ENCODE results near the gene LIF.

LIF gene

DNA sequence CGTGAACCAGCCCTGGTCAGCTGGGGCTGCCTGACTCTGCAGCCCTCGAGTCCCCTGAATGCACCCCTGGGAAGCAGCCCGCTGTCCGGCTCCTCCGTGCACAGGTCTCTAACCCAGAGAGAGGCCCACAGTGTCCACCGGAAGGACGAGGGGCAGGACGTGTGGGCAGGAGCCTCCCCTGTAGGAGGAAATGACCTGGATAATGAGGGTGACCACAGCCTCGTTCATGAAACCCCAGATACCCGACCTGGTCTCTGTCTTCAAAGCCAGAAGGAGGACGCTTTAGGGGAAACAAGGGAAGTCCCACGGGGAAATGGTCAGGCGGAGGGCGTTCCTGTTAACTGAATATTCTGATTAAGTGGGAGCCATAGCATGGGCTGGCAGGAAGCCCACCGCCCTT is 23.3 kb downstream of the LIF start:
- no peak for ATAC-seq
- TF ChIP-seq, protein P1, sequence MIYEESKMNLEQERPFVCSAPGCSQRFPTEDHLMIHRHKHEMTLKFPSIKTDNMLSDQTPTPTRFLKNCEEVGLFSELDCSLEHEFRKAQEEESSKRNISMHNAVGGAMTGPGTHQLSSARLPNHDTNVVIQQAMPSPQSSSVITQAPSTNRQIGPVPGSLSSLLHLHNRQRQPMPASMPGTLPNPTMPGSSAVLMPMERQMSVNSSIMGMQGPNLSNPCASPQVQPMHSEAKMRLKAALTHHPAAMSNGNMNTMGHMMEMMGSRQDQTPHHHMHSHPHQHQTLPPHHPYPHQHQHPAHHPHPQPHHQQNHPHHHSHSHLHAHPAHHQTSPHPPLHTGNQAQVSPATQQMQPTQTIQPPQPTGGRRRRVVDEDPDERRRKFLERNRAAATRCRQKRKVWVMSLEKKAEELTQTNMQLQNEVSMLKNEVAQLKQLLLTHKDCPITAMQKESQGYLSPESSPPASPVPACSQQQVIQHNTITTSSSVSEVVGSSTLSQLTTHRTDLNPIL (CRISPR knock-in tag; IDR thresholded peaks at IDR 0.05; ENCODE audit: low read depth), result no peak
- TF ChIP-seq SNAI2 (CRISPR knock-in tag; IDR thresholded peaks at IDR 0.05) (no peak), ZNF565 (CRISPR knock-in tag; conservative IDR thresholded peaks at IDR 0.05; ENCODE audit: low read depth) (no peak), BACH2 (CRISPR knock-in tag; IDR thresholded peaks at IDR 0.05; ENCODE audit: borderline replicate concordance) (no peak), TCF4 (CRISPR knock-in tag; IDR thresholded peaks at IDR 0.05; ENCODE audit: borderline replicate concordance) (no peak), TOX (CRISPR knock-in tag; IDR thresholded peaks at IDR 0.05; ENCODE audit: borderline replicate concordance) (no peak), ZC3H10 (CRISPR knock-in tag; IDR thresholded peaks at IDR 0.05) (no peak), ZFP3 (CRISPR knock-in tag; IDR thresholded peaks at IDR 0.05) (no peak), ISL1 (CRISPR knock-in tag; IDR thresholded peaks at IDR 0.05) (no peak), PPARA (CRISPR knock-in tag; IDR thresholded peaks at IDR 0.05; ENCODE audit: borderline replicate concordance) (no peak)
- TF ChIP-seq, protein P2, sequence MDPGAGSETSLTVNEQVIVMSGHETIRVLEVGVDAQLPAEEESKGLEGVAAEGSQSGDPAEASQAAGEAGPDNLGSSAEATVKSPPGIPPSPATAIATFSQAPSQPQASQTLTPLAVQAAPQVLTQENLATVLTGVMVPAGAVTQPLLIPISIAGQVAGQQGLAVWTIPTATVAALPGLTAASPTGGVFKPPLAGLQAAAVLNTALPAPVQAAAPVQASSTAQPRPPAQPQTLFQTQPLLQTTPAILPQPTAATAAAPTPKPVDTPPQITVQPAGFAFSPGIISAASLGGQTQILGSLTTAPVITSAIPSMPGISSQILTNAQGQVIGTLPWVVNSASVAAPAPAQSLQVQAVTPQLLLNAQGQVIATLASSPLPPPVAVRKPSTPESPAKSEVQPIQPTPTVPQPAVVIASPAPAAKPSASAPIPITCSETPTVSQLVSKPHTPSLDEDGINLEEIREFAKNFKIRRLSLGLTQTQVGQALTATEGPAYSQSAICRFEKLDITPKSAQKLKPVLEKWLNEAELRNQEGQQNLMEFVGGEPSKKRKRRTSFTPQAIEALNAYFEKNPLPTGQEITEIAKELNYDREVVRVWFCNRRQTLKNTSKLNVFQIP (CRISPR knock-in tag; IDR thresholded peaks at IDR 0.05; ENCODE audit: borderline replicate concordance, low read depth), result no peak
- TF ChIP-seq, protein P3, sequence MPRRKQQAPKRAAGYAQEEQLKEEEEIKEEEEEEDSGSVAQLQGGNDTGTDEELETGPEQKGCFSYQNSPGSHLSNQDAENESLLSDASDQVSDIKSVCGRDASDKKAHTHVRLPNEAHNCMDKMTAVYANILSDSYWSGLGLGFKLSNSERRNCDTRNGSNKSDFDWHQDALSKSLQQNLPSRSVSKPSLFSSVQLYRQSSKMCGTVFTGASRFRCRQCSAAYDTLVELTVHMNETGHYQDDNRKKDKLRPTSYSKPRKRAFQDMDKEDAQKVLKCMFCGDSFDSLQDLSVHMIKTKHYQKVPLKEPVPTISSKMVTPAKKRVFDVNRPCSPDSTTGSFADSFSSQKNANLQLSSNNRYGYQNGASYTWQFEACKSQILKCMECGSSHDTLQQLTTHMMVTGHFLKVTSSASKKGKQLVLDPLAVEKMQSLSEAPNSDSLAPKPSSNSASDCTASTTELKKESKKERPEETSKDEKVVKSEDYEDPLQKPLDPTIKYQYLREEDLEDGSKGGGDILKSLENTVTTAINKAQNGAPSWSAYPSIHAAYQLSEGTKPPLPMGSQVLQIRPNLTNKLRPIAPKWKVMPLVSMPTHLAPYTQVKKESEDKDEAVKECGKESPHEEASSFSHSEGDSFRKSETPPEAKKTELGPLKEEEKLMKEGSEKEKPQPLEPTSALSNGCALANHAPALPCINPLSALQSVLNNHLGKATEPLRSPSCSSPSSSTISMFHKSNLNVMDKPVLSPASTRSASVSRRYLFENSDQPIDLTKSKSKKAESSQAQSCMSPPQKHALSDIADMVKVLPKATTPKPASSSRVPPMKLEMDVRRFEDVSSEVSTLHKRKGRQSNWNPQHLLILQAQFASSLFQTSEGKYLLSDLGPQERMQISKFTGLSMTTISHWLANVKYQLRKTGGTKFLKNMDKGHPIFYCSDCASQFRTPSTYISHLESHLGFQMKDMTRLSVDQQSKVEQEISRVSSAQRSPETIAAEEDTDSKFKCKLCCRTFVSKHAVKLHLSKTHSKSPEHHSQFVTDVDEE (CRISPR knock-in tag; IDR thresholded peaks at IDR 0.05), result no peak
- TF ChIP-seq, protein P4, sequence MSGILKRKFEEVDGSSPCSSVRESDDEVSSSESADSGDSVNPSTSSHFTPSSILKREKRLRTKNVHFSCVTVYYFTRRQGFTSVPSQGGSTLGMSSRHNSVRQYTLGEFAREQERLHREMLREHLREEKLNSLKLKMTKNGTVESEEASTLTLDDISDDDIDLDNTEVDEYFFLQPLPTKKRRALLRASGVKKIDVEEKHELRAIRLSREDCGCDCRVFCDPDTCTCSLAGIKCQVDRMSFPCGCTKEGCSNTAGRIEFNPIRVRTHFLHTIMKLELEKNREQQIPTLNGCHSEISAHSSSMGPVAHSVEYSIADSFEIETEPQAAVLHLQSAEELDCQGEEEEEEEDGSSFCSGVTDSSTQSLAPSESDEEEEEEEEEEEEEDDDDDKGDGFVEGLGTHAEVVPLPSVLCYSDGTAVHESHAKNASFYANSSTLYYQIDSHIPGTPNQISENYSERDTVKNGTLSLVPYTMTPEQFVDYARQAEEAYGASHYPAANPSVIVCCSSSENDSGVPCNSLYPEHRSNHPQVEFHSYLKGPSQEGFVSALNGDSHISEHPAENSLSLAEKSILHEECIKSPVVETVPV (CRISPR knock-in tag; IDR thresholded peaks at IDR 0.05), result no peak

DNA sequence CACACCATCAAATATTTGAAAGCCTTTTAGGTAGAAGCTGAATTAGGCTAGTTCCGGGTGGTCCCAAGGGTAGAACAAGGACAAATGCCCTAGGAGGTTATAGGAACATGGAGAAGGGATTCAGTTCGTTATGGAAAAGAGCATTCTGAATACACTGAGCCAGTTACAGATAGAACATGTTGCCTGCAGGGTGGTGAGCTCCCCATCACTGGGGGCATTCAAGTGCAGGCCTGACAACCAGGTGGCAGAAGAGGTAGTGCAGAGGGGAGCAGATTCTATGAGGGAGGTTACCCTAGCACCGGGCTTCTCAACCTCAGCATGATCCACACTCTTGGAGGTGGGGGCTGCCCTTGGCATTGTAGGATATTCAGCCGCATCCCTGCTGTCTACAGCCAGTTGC is 24.2 kb downstream of the LIF start:
- no peak for TF ChIP-seq OSR1 (CRISPR knock-in tag; IDR thresholded peaks at IDR 0.05)
- TF ChIP-seq, protein P5, sequence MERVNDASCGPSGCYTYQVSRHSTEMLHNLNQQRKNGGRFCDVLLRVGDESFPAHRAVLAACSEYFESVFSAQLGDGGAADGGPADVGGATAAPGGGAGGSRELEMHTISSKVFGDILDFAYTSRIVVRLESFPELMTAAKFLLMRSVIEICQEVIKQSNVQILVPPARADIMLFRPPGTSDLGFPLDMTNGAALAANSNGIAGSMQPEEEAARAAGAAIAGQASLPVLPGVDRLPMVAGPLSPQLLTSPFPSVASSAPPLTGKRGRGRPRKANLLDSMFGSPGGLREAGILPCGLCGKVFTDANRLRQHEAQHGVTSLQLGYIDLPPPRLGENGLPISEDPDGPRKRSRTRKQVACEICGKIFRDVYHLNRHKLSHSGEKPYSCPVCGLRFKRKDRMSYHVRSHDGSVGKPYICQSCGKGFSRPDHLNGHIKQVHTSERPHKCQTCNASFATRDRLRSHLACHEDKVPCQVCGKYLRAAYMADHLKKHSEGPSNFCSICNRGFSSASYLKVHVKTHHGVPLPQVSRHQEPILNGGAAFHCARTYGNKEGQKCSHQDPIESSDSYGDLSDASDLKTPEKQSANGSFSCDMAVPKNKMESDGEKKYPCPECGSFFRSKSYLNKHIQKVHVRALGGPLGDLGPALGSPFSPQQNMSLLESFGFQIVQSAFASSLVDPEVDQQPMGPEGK (CRISPR knock-in tag; IDR thresholded peaks at IDR 0.05; ENCODE audit: borderline replicate concordance), result no peak
- no peak for TF ChIP-seq ZC3H10 (CRISPR knock-in tag; IDR thresholded peaks at IDR 0.05)
- no peak for TF ChIP-seq BACH2 (CRISPR knock-in tag; IDR thresholded peaks at IDR 0.05; ENCODE audit: borderline replicate concordance)
- TF ChIP-seq, protein P2 (CRISPR knock-in tag; IDR thresholded peaks at IDR 0.05; ENCODE audit: borderline replicate concordance, low read depth), result no peak
- no peak for TF ChIP-seq ZNF8 (CRISPR knock-in tag; IDR thresholded peaks at IDR 0.05)
- TF ChIP-seq, protein P3 (CRISPR knock-in tag; IDR thresholded peaks at IDR 0.05), result no peak
- no peak for TF ChIP-seq ZNF70 (CRISPR knock-in tag; IDR thresholded peaks at IDR 0.05)
- no peak for TF ChIP-seq ZFP30 (CRISPR knock-in tag; IDR thresholded peaks at IDR 0.05)
- no peak for TF ChIP-seq ISL1 (CRISPR knock-in tag; IDR thresholded peaks at IDR 0.05)
- no peak for TF ChIP-seq PPARA (CRISPR knock-in tag; IDR thresholded peaks at IDR 0.05; ENCODE audit: borderline replicate concordance)
- TF ChIP-seq ARNTL (CRISPR knock-in tag; IDR thresholded peaks at IDR 0.05; ENCODE audit: borderline replicate concordance, low read depth), result no peak
- no peak for TF ChIP-seq ZFP3 (CRISPR knock-in tag; IDR thresholded peaks at IDR 0.05)
- no peak for TF ChIP-seq ZNF565 (CRISPR knock-in tag; conservative IDR thresholded peaks at IDR 0.05; ENCODE audit: low read depth)
- TF ChIP-seq RARB (CRISPR knock-in tag; IDR thresholded peaks at IDR 0.05), result no peak
- TF ChIP-seq TCF4 (CRISPR knock-in tag; IDR thresholded peaks at IDR 0.05; ENCODE audit: borderline replicate concordance), result no peak
- TF ChIP-seq TOX (CRISPR knock-in tag; IDR thresholded peaks at IDR 0.05; ENCODE audit: borderline replicate concordance), result no peak
- TF ChIP-seq ESRRG (CRISPR knock-in tag; IDR thresholded peaks at IDR 0.05), result no peak
- TF ChIP-seq, protein P4 (CRISPR knock-in tag; IDR thresholded peaks at IDR 0.05), result no peak
- no peak for TF ChIP-seq CSDC2 (CRISPR knock-in tag; IDR thresholded peaks at IDR 0.05)
- ATAC-seq, result no peak

All from SK-N-SH treated with all-trans-retinoic acid at 6 μM for 48 hours (cell line).